Spleen (tissue), 11 donors: Measurements from ENCODE around the gene ZNF543. TPM values are rescaled to one million over a fixed set of nuclear protein-coding genes. Genes with fewer than 3 reads are reported as not detected.
"Not testable (repeated sequence)": the region's sequence is repeated elsewhere in the genome, so short reads cannot be mapped to it uniquely, and the experiment has no call there.

Experiments used
- DNase-seq: peaks from one replicate; pipeline ENCODE4 v3.0.0-alpha.2; 2020
- H3K27ac ChIP-seq, 8 donors: fragments of 200-600 bp; sonication (generic) in 7 of 8; 1 replicate in 4 of 8; 2 replicates in 4 of 8; pipeline versions ENCODE4 v1.5.0 to v1.8.0; 2016 to 2021; ENCODE audit warnings: inconsistent platforms in 4 of 8, mild to moderate bottlenecking in 4 of 8, moderate library complexity in 1 of 8
- H3K27me3 ChIP-seq, 7 donors: fragments of 200-600 bp; sonication (generic) in 6 of 7; replicated peaks in 1 of 7; 1 replicate in 4 of 7; 2 replicates in 3 of 7; pipeline versions ENCODE4 v1.5.0 to v1.8.0; 2016 to 2021; ENCODE audit warnings: inconsistent platforms in 3 of 7, mild to moderate bottlenecking in 1 of 7
- H3K36me3 ChIP-seq, 6 donors: fragments of 200-600 bp; sonication (generic) in 5 of 6; 1 replicate in 4 of 6; 2 replicates in 2 of 6; pipeline versions ENCODE4 v1.5.0 to v1.8.0; 2016 to 2021; ENCODE audit warnings: inconsistent platforms in 2 of 6
- H3K4me1 ChIP-seq, 6 donors: fragments of 200-600 bp; sonication (generic) in 5 of 6; 1 replicate in 3 of 6; 2 replicates in 3 of 6; pipeline versions ENCODE4 v1.5.0 to v1.8.0; 2016 to 2021; ENCODE audit warnings: inconsistent platforms in 3 of 6
- H3K4me3 ChIP-seq, 8 donors: fragments of 200-600 bp; sonication (generic) in 7 of 8; 1 replicate in 4 of 8; 2 replicates in 4 of 8; pipeline versions ENCODE4 v1.5.0 to v1.8.0; 2016 to 2021; ENCODE audit warnings: inconsistent platforms in 4 of 8, mild to moderate bottlenecking in 4 of 8, moderate library complexity in 2 of 8
- H3K9me3 ChIP-seq, 8 donors: fragments of 200-600 bp; sonication (generic) in 7 of 8; 1 replicate in 4 of 8; 2 replicates in 4 of 8; pipeline versions ENCODE4 v1.5.0 to v1.8.0; 2016 to 2021; ENCODE audit warnings: inconsistent platforms in 4 of 8
- POLR2A ChIP-seq, 3 donors: fragments of 450-650 bp; IDR thresholded peaks; one replicate each; pipeline ENCODE4 v1.5.1; 2017; ENCODE audit warnings: antibody characterized with exemption in 3 of 3, mild to moderate bottlenecking in 1 of 3
- POLR2AphosphoS5 ChIP-seq, 3 donors: sonication (generic); formaldehyde crosslinking; IDR thresholded peaks; one replicate each; pipeline ENCODE4 v1.5.1; 2017; ENCODE audit warnings: antibody characterized with exemption in 3 of 3
- WGBS, 5 donors: extraction: QIAGEN DNeasy Blood & Tissue Kit in 3 of 5; methylation state at CpG; one replicate each; pipeline versions ENCODE4 v1.1.5 to v1.1.7; 2013 to 2018; 5-methylcytosine and 5-hydroxymethylcytosine counted together
- intact Hi-C: fragments of 100-400 bp; cut with DNase I; formaldehyde crosslinking; loops from one replicate; pipeline ENCODE4 v1.15.0; 2023; ENCODE audit warnings: low total_unique reads
- polyA plus RNA-seq, 3 donors: library from polyadenylated mRNA; stranded (reverse); fragments of 200-250 nt; gene quantifications; one replicate each; pipeline ENCODE4 v1.2.1, GENCODE V29; 2013
- total RNA-seq, 7 donors: library from RNA; depleted of rRNA in 3 of 7; stranded (reverse); fragments of >200 nt in 3 of 7; fragmentation: NEBNext Ultra II Directional in 4 of 7; extraction: Animal tissue kit (Norgen Biotek cat#: 25700) in 4 of 7; gene quantifications; one replicate each; pipeline versions ENCODE4 v1.1.0 to v1.2.1, GENCODE V29; 2016 to 2021
- TF ChIP-seq, protein P1 (sequence below), 11 experiments: fragments of 200-600 bp in 7 of 11; fragments of 450-650 bp in 4 of 11; sonication (generic) in 4 of 11; IDR thresholded peaks in 8 of 11; conservative IDR thresholded peaks in 3 of 11; 1 replicate in 7 of 11; 2 replicates in 4 of 11; pipeline versions ENCODE4 v1.4.0 to v1.8.0; 2016 to 2021; ENCODE audit warnings: antibody characterized with exemption in 11 of 11, inconsistent platforms in 4 of 11, mild to moderate bottlenecking in 1 of 11
- donor health status: healthy with polysubstance abuse.
- donor health status: DM: no; HTN: no; CAD: no; lungs with moderate emphysema.
- donor health status: DM: no; HTN: no; CAD: no.
- donor health status: Bipolar disorder and iron deficiency.
- donor health status: healthy.
- donor health status: DM: no; HTN: no; CAD: no.
- donor health status: DM: yes; HTN: yes; CAD: no.

Gene ZNF543
- total and polyA plus RNA-seq, 10 donors, result 1.6 to 16.9 (median 12.1) TPM

DNA sequence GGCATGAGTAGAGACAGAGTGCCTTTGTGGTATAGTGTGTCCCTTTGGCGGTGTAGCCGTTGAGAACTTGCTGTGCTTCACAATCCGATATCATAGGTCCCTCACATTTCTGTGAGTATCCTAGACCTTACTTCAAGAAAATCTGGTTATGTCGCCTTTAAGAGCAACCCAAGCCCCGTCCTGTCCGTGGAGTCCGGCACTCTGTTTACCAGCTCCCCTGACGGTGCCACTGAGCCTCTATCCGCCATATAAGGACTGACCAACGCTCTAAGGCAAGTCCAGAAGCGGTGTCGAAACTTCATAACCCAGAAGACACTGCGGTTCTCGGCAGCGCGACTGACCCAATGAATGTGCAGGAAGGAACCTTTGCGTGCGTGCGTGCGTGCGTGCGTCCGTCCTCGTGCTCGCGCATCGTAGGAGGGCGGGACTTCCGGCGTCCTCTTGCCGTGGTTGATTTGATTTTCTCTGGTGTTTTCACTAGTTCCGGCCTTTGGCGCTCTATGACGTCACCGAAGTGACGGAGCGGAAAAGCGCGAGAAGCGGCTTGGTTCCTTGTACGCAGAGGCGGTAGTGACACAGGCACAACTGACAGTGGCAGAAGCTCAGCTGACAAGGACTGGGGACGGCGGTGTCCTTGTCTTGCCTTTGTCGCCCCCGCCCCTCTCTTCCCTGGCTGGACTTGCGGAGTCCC lies 42.9 kb downstream of the ZNF543 start, which contains the start of the genes TRAPPC2B and ZNF547:
Gene TRAPPC2B, plus strand, starts transcription at position 555 of the 691 bp plus-strand sequence. CDS start 1,283 bp downstream, outside the sequence.
Gene ZNF547, plus strand, starts transcription at position 555 of the 691 bp plus-strand sequence. CDS start 5,005 bp downstream, outside the sequence.
- Histone ChIP-seq H3K36me3 (peaks cover 0 to 33% (median 7%) of the 10 kb centered on the region in 6 donors), H3K27ac (peak within 1 kb of the TSS; percentile 76 to 98 (median 96)), H3K9me3 (peaks cover 0 to 71% (median 40%) of the 10 kb centered on the region in 8 donors), H3K4me3 (peak within 1 kb of the TSS; percentile 57 to 89 (median 63)), H3K27me3 (no peaks in the 10 kb centered on the region), H3K4me1 (peaks cover 3 to 50% (median 22%) of the 10 kb centered on the region in 6 donors)
- intact Hi-C loops, result no loop called here
- TF ChIP-seq POLR2A (IDR thresholded peaks at IDR 0.05), result peak; percentile 11 to 15 (median 14)
- TF ChIP-seq, protein P1, sequence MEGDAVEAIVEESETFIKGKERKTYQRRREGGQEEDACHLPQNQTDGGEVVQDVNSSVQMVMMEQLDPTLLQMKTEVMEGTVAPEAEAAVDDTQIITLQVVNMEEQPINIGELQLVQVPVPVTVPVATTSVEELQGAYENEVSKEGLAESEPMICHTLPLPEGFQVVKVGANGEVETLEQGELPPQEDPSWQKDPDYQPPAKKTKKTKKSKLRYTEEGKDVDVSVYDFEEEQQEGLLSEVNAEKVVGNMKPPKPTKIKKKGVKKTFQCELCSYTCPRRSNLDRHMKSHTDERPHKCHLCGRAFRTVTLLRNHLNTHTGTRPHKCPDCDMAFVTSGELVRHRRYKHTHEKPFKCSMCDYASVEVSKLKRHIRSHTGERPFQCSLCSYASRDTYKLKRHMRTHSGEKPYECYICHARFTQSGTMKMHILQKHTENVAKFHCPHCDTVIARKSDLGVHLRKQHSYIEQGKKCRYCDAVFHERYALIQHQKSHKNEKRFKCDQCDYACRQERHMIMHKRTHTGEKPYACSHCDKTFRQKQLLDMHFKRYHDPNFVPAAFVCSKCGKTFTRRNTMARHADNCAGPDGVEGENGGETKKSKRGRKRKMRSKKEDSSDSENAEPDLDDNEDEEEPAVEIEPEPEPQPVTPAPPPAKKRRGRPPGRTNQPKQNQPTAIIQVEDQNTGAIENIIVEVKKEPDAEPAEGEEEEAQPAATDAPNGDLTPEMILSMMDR (IDR thresholded peaks at IDR 0.05 in 8 of 11, conservative IDR thresholded peaks at IDR 0.05 in 3 of 11), result no peak
- TF ChIP-seq POLR2AphosphoS5 (IDR thresholded peaks at IDR 0.05), result peak; percentile 93 to 97 (median 94)
- WGBS, 5 donors, result 1 to 4% (median 2%) methylated on average over 16 to 47 of the region's 47 CpGs
- peak; percentile 98 for DNase-seq

DNA sequence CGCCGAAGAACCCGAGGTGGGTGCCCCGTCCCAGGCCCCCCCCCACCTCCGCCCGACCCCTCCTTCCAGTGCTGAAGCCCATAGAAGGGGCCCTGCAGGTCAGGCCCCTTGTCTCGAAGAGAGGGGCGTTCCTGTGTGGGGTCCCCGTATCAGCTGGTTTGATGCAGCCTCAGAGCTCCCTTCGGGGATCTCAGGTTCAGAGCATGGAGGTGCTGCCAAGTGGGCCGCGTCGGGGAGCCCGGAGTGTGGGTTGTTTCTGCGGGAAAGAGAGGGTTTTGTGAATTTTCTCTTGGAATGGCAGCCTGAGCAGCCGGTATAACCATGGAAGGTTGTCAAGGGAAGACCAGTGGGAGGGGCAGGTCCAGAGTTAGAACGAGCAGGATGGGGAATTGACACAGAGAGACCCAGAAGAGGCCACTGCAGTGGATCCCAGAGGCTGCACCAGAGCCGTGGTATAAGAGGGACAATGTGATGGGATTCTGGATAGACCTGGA lies 43.5 kb downstream of the ZNF543 start:
- peaks cover 3 to 47% (median 20%) of the 10 kb centered on the region in 6 donors for H3K4me1 ChIP-seq
- no peaks in the 10 kb centered on the region for H3K27me3 ChIP-seq
- intact Hi-C loops, result no loop called here
- H3K4me3 ChIP-seq, result peak overlapping the region; percentile 57 to 89 (median 63)
- 1 to 3% (median 1%) methylated on average over 13 to 18 of the region's 18 CpGs for WGBS, 5 donors
- H3K36me3 ChIP-seq, result peaks cover 0 to 33% (median 5%) of the 10 kb centered on the region in 6 donors
- DNase-seq, result no peak
- peak overlapping the region; percentile 73 to 98 (median 96) for H3K27ac ChIP-seq
- H3K9me3 ChIP-seq, result peaks cover 0 to 65% (median 34%) of the 10 kb centered on the region in 8 donors
- TF ChIP-seq POLR2A (IDR thresholded peaks at IDR 0.05) (no peak), POLR2AphosphoS5 (IDR thresholded peaks at IDR 0.05) (no peak)
- TF ChIP-seq, protein P1 (IDR thresholded peaks at IDR 0.05 in 8 of 11, conservative IDR thresholded peaks at IDR 0.05 in 3 of 11), result no peak

DNA sequence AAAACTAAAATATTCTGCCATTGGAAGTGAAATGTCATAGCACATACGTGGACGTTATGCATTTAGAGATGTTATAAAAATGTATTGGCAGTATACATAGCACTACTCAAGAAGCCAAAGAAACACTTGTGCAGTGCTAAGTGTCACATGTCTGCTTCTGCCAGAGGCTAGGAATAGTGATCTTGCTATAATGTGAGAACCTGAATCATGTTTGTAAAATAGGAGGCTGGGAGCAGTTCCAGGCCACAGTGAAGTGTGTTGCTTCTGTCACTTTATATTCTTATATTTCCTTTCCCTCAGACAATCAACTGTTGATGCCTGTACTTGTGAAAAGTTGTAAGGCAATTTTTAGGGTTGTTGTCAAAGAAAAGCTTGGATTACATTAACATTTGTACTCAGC lies 46.5 kb downstream of the ZNF543 start:
- 85 to 98% (median 95%) methylated on average over 2 of the region's 2 CpGs for WGBS, 5 donors
- Histone ChIP-seq H3K27me3 (no peaks in the 10 kb centered on the region), H3K4me3 (no peak overlapping the region), H3K4me1 (peaks cover 3 to 26% (median 18%) of the 10 kb centered on the region in 6 donors), H3K9me3 (peaks cover 0 to 39% (median 11%) of the 10 kb centered on the region in 8 donors), H3K27ac (no peak overlapping the region), H3K36me3 (peaks cover 3 to 39% (median 8%) of the 10 kb centered on the region in 6 donors)
- TF ChIP-seq POLR2A (IDR thresholded peaks at IDR 0.05) (no peak), POLR2AphosphoS5 (IDR thresholded peaks at IDR 0.05) (no peak)
- TF ChIP-seq, protein P1 (IDR thresholded peaks at IDR 0.05 in 8 of 11, conservative IDR thresholded peaks at IDR 0.05 in 3 of 11), result no peak
- DNase-seq, result no peak
- intact Hi-C loops, result no loop called here

DNA sequence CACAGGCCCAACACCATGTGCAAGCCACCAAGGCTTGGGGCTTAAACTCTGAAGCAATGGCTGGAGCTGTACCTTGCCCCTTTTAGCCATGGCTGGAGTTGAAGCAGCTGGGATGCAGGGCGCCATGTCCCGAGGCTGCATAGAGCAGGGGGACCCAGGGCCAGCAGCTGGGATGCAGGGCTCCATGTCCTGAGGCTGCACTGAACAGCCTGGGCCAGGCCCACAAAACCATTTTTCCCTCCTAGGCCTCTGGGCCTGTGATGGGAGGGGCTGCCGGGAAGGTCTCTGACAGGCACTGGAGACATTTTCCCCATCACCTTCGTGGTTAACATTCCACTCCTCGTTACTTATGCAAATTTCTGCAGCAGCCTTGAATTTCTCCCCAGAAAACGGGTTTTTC lies 53.9 kb downstream of the ZNF543 start:
- Histone ChIP-seq H3K9me3 (peaks cover 10 to 68% (median 56%) of the 10 kb centered on the region in 8 donors), H3K36me3 (peaks cover 11 to 85% (median 67%) of the 10 kb centered on the region in 6 donors), H3K4me1 (no peaks in the 10 kb centered on the region), H3K27me3 (no peaks in the 10 kb centered on the region), H3K27ac (no peak overlapping the region), H3K4me3 (no peak overlapping the region)
- intact Hi-C loops, result no loop called here
- TF ChIP-seq POLR2AphosphoS5 (IDR thresholded peaks at IDR 0.05) (no peak), POLR2A (IDR thresholded peaks at IDR 0.05) (no peak)
- TF ChIP-seq, protein P1 (IDR thresholded peaks at IDR 0.05 in 8 of 11, conservative IDR thresholded peaks at IDR 0.05 in 3 of 11), result no peak
- WGBS, 5 donors, result 97 to 99% (median 98%) methylated on average over 4 to 6 of the region's 6 CpGs
- no peak for DNase-seq

DNA sequence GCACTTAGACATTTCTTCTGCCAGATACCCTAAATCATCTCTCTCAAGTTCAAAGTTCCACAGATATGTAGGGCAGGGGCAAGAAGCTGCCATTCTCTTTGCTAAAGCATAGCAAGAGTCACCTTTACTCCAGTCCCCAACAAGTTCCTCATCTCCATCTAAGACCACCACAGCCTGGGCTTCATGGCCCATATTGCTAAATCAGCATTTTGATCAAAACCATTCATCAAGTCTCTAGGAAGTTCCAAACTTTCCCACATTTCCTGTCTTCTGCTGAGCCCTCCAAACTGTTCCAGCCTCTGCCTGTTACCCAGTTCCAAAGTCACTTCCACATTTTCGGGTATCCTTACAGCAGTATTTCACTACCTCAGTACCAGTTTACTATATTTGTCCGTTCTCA lies 54.4 kb downstream of the ZNF543 start:
- peaks cover 11 to 72% (median 61%) of the 10 kb centered on the region in 8 donors for H3K9me3 ChIP-seq
- intact Hi-C loops, H3K27me3 ChIP-seq, H3K4me1 ChIP-seq, H3K27ac ChIP-seq, DNase-seq, H3K4me3 ChIP-seq: not testable (repeated sequence)
- 92 to 99% (median 96%) methylated on average over 2 of the region's 2 CpGs for WGBS, 5 donors
- H3K36me3 ChIP-seq, result peaks cover 11 to 85% (median 67%) of the 10 kb centered on the region in 6 donors
